AG04449 (cell line): ENCODE results near the gene GPS1.

ENCODE experiments used
- CTCF ChIA-PET: fragments of 350-600 bp; formaldehyde crosslinking; extraction: SDS; loops from one replicate; lab custom pipeline; 2021; ENCODE audit warnings: antibody characterized with exemption; lab: Yijun Ruan, JAX
- POLR2A ChIA-PET: fragments of 400-600, 350-600 bp; formaldehyde crosslinking; extraction: SDS; loops from one replicate; lab custom pipeline; 2020; ENCODE audit warnings: antibody characterized with exemption, inconsistent platforms; lab: Yijun Ruan, JAX
- DNase-seq: peaks from one replicate; pipeline ENCODE4 v3.0.0-alpha.2; 2010; ENCODE audit warnings: low read depth, low spot score
- H3K4me3 ChIP-seq: 2 replicates; pipeline ENCODE4 v1.5.1; 2011; ENCODE audit warnings: low read depth, mild to moderate bottlenecking, control low read depth, low read length
- CTCF ChIP-seq: IDR thresholded peaks from one replicate; pipeline ENCODE4 v1.5.1; 2011; ENCODE audit warnings: mild to moderate bottlenecking, moderate library complexity, low read length, control low read depth, inconsistent platforms; ENCODE audit not compliant: insufficient read depth; ENCODE audit errors: missing control alignments

Gene GPS1

GRCh38 chr17:82019690-82020571, 31.8 kb upstream of the GPS1 start:
- no peak for DNase-seq
- H3K4me3 ChIP-seq = no peak overlapping the region
- TF ChIP-seq CTCF = peak; percentile 86
- CTCF ChIA-PET = interaction anchor here (0.7 to 10.7 kb wide), 23 partner anchors 9 to 195 kb away, joined by 3 to 290 read pairs (median 4); partner anchors contain the start of genes ARHGDIA and NOTUM
- POLR2A ChIA-PET = interaction anchor here (0.6 to 1.0 kb wide), 4 partner anchors 16 to 223 kb away, joined by 3 to 5 read pairs (median 4); no protein-coding TSS in a partner anchor

GRCh38 chr17:82020572-82021106, 31.1 kb upstream of the GPS1 start:
- POLR2A ChIA-PET = interaction anchor here (0.9 to 1.0 kb wide), 2 partner anchors 61 to 148 kb away, joined by 3 to 10 read pairs; no protein-coding TSS in a partner anchor
- no peak overlapping the region for H3K4me3 ChIP-seq
- CTCF ChIA-PET = interaction anchor here (0.7 to 10.7 kb wide), 28 partner anchors 9 to 289 kb away, joined by 3 to 290 read pairs (median 4); partner anchors contain the start of genes ARHGDIA, DCXR and NOTUM
- TF ChIP-seq CTCF = no peak
- no peak for DNase-seq

- POLR2A ChIA-PET = interaction anchor here (0.9 to 1.2 kb wide), 4 partner anchors 12 to 290 kb away, joined by 3 to 10 read pairs (median 4); no protein-coding TSS in a partner anchor
- no peak for DNase-seq
- peak overlapping the region; percentile 81 for H3K4me3 ChIP-seq
- TF ChIP-seq CTCF = peak; percentile 76
- CTCF ChIA-PET = interaction anchor here (0.9 to 10.7 kb wide), 24 partner anchors 8 to 297 kb away, joined by 3 to 290 read pairs (median 4); partner anchors contain the start of genes DCXR, NOTUM and PYCR1
Measured at GRCh38 chr17:82021107-82021899, 30.4 kb upstream of the GPS1 start.

GRCh38 chr17:82021900-82022309, 29.8 kb upstream of the GPS1 start:
- ChIA-PET CTCF (interaction anchor here (1.0 to 10.7 kb wide), 18 partner anchors 7 to 297 kb away, joined by 3 to 290 read pairs (median 6); partner anchors contain the start of genes DCXR, NOTUM and PYCR1), POLR2A (interaction anchor here (1.0 to 1.2 kb wide), 2 partner anchors 13 to 291 kb away, joined by 3 to 4 read pairs; no protein-coding TSS in a partner anchor)
- H3K4me3 ChIP-seq = peak overlapping the region; percentile 81
- DNase-seq = no peak
- TF ChIP-seq CTCF = no peak

GRCh38 chr17:82022310-82022980, 29.3 kb upstream of the GPS1 start, which contains the start of gene CENPX:
TSS of gene CENPX (minus strand) at chr17:82022878. CDS start at chr17:82022861, 17 bp downstream.
- ChIA-PET POLR2A (interaction anchor here (0.7 to 1.2 kb wide), 8 partner anchors 9 to 291 kb away, joined by 3 to 4 read pairs (median 3); partner anchors contain the start of genes DCXR, RAC3 and SLC16A3), CTCF (interaction anchor here (1.0 to 10.7 kb wide), 18 partner anchors 7 to 132 kb away, joined by 3 to 290 read pairs (median 6); partner anchors contain the start of genes DCXR, NOTUM, PYCR1 and RAC3)
- H3K4me3 ChIP-seq = peak within 1 kb of the TSS; percentile 81
- TF ChIP-seq CTCF = no peak
- no peak for DNase-seq
